Sigmoid colon (tissue), 7 donors: ENCODE data around the gene TBL3. TPM values are rescaled to one million over a fixed set of nuclear protein-coding genes. Genes with fewer than 3 reads are reported as not detected.

Experiments used
- DNase-seq: peaks from one replicate; pipeline ENCODE4 v3.0.0-alpha.2; 2019
- H3K27ac ChIP-seq, 4 donors: fragments of 200-600 bp; sonication (generic); one replicate each; pipeline ENCODE4 v1.5.1; 2016 to 2019; ENCODE audit warnings: mild to moderate bottlenecking in 1 of 4
- H3K27me3 ChIP-seq, 3 donors: fragments of 200-600 bp; sonication (generic); one replicate each; pipeline ENCODE4 v1.5.1; 2019; ENCODE audit warnings: mild to moderate bottlenecking in 1 of 3
- H3K36me3 ChIP-seq, 4 donors: fragments of 200-600 bp; sonication (generic); one replicate each; pipeline ENCODE4 v1.5.1; 2016 to 2019
- H3K4me1 ChIP-seq, 4 donors: fragments of 200-600 bp; sonication (generic); one replicate each; pipeline ENCODE4 v1.5.1; 2017 to 2019
- H3K4me3 ChIP-seq, 4 donors: fragments of 200-600 bp; sonication (generic); one replicate each; pipeline ENCODE4 v1.5.1; 2017 to 2019; ENCODE audit warnings: mild to moderate bottlenecking in 2 of 4, moderate library complexity in 1 of 4
- H3K9me3 ChIP-seq, 4 donors: fragments of 200-600 bp in 3 of 4; sonication (generic) in 3 of 4; one replicate each; pipeline versions ENCODE4 v1.5.1 to v1.6.1; 2013 to 2019
- CTCF ChIP-seq, 4 experiments: fragments of 450-650 bp in 3 of 4; fragments of 200-600 bp in 1 of 4; IDR thresholded peaks; one replicate each; pipeline ENCODE4 v1.5.1; 2016 to 2019; ENCODE audit warnings: antibody characterized with exemption in 4 of 4, mild to moderate bottlenecking in 3 of 4, moderate library complexity in 2 of 4
- EP300 ChIP-seq, 4 donors: sonication (generic); formaldehyde crosslinking; IDR thresholded peaks; one replicate each; pipeline ENCODE4 v1.6.1; 2017; ENCODE audit warnings: antibody characterized with exemption in 4 of 4
- POLR2A ChIP-seq, 2 donors: fragments of 450-650 bp; IDR thresholded peaks; one replicate each; pipeline ENCODE4 v1.6.1; 2016; ENCODE audit warnings: antibody characterized with exemption in 2 of 2, mild to moderate bottlenecking in 2 of 2, moderate library complexity in 2 of 2
- POLR2AphosphoS5 ChIP-seq, 4 donors: sonication (generic); formaldehyde crosslinking; IDR thresholded peaks; one replicate each; pipeline ENCODE4 v1.6.1; 2017; ENCODE audit warnings: antibody characterized with exemption in 4 of 4
- WGBS, 2 donors: extraction: QIAGEN DNeasy Blood & Tissue Kit; methylation state at CpG; one replicate each; pipeline ENCODE4 v1.1.7; 2013; 5-methylcytosine and 5-hydroxymethylcytosine counted together
- intact Hi-C: fragments of 100-400 bp; cut with DNase I; formaldehyde crosslinking; loops from one replicate; pipeline ENCODE4 v1.15.1; 2023
- polyA plus RNA-seq, 3 donors: library from polyadenylated mRNA; stranded (reverse); fragments of 200-250 nt; gene quantifications; one replicate each; pipeline ENCODE4 v1.2.3, GENCODE V29; 2013
- total RNA-seq, 4 donors: library from RNA; depleted of rRNA; stranded (reverse); fragments of >200 nt; gene quantifications; one replicate each; pipeline ENCODE4 v1.1.0, GENCODE V29; 2016
- donor health status: healthy with polysubstance abuse.
- donor health status: Bipolar disorder and iron deficiency.
- donor health status: healthy.

Gene TBL3
- total and polyA plus RNA-seq, 7 donors: 14.3 to 37.4 (median 25.4) TPM

- WGBS, 2 donors: 35 to 74% methylated on average over 37 of the region's 37 CpGs
- Histone ChIP-seq H3K27me3 (peaks cover 35 to 94% (median 71%) of the 10 kb centered on the region in 3 donors), H3K4me1 (peaks cover 0 to 17% (median 10%) of the 10 kb centered on the region in 4 donors), H3K27ac (no peak overlapping the region), H3K36me3 (peaks cover 43 to 52% (median 45%) of the 10 kb centered on the region in 4 donors), H3K9me3 (no peaks in the 10 kb centered on the region), H3K4me3 (no peak overlapping the region)
- intact Hi-C loops: no loop called here
- DNase-seq: no peak
- no peak for TF ChIP-seq POLR2AphosphoS5 (IDR thresholded peaks at IDR 0.05)
- TF ChIP-seq EP300 (IDR thresholded peaks at IDR 0.05): no peak
- TF ChIP-seq CTCF (IDR thresholded peaks at IDR 0.05): no peak
- no peak for TF ChIP-seq POLR2A (IDR thresholded peaks at IDR 0.05)
Observed at GRCh38 chr16:1978476-1979120, 6.7 kb downstream of the TBL3 start.

- WGBS, 2 donors: 6 to 23% methylated on average over 70 of the region's 70 CpGs
- no peaks in the 10 kb centered on the region for H3K9me3 ChIP-seq
- H3K4me1 ChIP-seq: peaks cover 0 to 19% (median 12%) of the 10 kb centered on the region in 4 donors
- H3K36me3 ChIP-seq: peaks cover 40 to 46% (median 42%) of the 10 kb centered on the region in 4 donors
- H3K27ac ChIP-seq: no peak overlapping the region
- intact Hi-C loops: no loop called here
- TF ChIP-seq EP300 (IDR thresholded peaks at IDR 0.05) (no peak), POLR2AphosphoS5 (IDR thresholded peaks at IDR 0.05) (peak in 1 of 4 donors; percentile 38), CTCF (IDR thresholded peaks at IDR 0.05) (no peak), POLR2A (IDR thresholded peaks at IDR 0.05) (peak in 1 of 2 donors; percentile 51)
- no peak overlapping the region for H3K4me3 ChIP-seq
- H3K27me3 ChIP-seq: peaks cover 35 to 88% (median 71%) of the 10 kb centered on the region in 3 donors
- DNase-seq: no peak
Observed at GRCh38 chr16:1979271-1980029, 7.6 kb downstream of the TBL3 start.

GRCh38 chr16:1980030-1980769, 8.3 kb downstream of the TBL3 start:
- H3K27me3 ChIP-seq: peaks cover 35 to 81% (median 71%) of the 10 kb centered on the region in 3 donors
- no peak overlapping the region for H3K4me3 ChIP-seq
- peaks cover 33 to 39% (median 35%) of the 10 kb centered on the region in 4 donors for H3K36me3 ChIP-seq
- H3K4me1 ChIP-seq: peaks cover 0 to 27% (median 20%) of the 10 kb centered on the region in 4 donors
- intact Hi-C loops: no loop called here
- H3K27ac ChIP-seq: no peak overlapping the region
- TF ChIP-seq CTCF (IDR thresholded peaks at IDR 0.05): no peak
- no peak for TF ChIP-seq POLR2A (IDR thresholded peaks at IDR 0.05)
- TF ChIP-seq EP300 (IDR thresholded peaks at IDR 0.05): no peak
- TF ChIP-seq POLR2AphosphoS5 (IDR thresholded peaks at IDR 0.05): no peak
- DNase-seq: no peak
- 3 to 7% methylated on average over 53 of the region's 53 CpGs for WGBS, 2 donors
- no peaks in the 10 kb centered on the region for H3K9me3 ChIP-seq

- Histone ChIP-seq H3K4me3 (no peak overlapping the region), H3K9me3 (no peaks in the 10 kb centered on the region), H3K27me3 (peaks cover 35 to 75% (median 67%) of the 10 kb centered on the region in 3 donors), H3K36me3 (peaks cover 28 to 38% (median 31%) of the 10 kb centered on the region in 4 donors), H3K27ac (no peak overlapping the region), H3K4me1 (peaks cover 0 to 31% (median 24%) of the 10 kb centered on the region in 4 donors)
- WGBS, 2 donors: 8 to 21% methylated on average over 16 of the region's 16 CpGs
- intact Hi-C loops: no loop called here
- TF ChIP-seq POLR2A (IDR thresholded peaks at IDR 0.05) (no peak), CTCF (IDR thresholded peaks at IDR 0.05) (no peak), POLR2AphosphoS5 (IDR thresholded peaks at IDR 0.05) (no peak)
- DNase-seq: no peak
Observed at GRCh38 chr16:1980770-1981087, 8.9 kb downstream of the TBL3 start.
